ENCODE results near the gene DAB2IP. TPM values are rescaled to one million over a fixed set of nuclear protein-coding genes. Genes with fewer than 3 reads are reported as not detected.

DAB2IP gene
- total RNA-seq, 1 experiment from 2014 or later, result 31.0 TPM

GRCh38 chr9:121660367-121660766 lies 8.9 kb downstream of the DAB2IP start:
- intact Hi-C loops (cut with micrococcal nuclease), result no loop called here
- H3K9me3 ChIP-seq (ENCODE audit: control insufficient read depth in 1 of 2, insufficient read depth in 1 of 2, low read depth in 1 of 2, low read length in 2 of 2), result no peaks in the 10 kb centered on the region
- H3K9me2 ChIP-seq (ENCODE audit: insufficient read depth), result no peaks in the 10 kb centered on the region
- no peak overlapping the region for H2AFZ ChIP-seq (ENCODE audit: low read depth, low read length, poor library complexity, severe bottlenecking)
- TF ChIP-seq ELF1 (IDR thresholded peaks at IDR 0.05; ENCODE audit: borderline replicate concordance, low read depth) (no peak), POLR2A (IDR thresholded peaks at IDR 0.05; ENCODE audit: borderline replicate concordance, extremely low read depth, insufficient read depth, insufficient read length) (no peak), REST (IDR thresholded peaks at IDR 0.05; ENCODE audit: low read depth) (no peak), FOSL1 (IDR thresholded peaks at IDR 0.05; ENCODE audit: low read depth) (no peak), CTCF (IDR thresholded peaks at IDR 0.05 in 2 of 3, conservative IDR thresholded peaks at IDR 0.05 in 1 of 3; ENCODE audit: borderline replicate concordance in 1 of 3, insufficient read depth in 1 of 3, low read depth in 2 of 3, low read length in 2 of 3) (no peak), CEBPB (IDR thresholded peaks at IDR 0.05; ENCODE audit: low read depth) (no peak), TCF7L2 (IDR thresholded peaks at IDR 0.05; ENCODE audit: borderline replicate concordance, extremely low read depth, insufficient read depth, insufficient read length) (no peak), EGR1 (IDR thresholded peaks at IDR 0.05; ENCODE audit: low read depth) (no peak), ZFX (IDR thresholded peaks at IDR 0.05) (no peak), ZNF274 (IDR thresholded peaks at IDR 0.05; ENCODE audit: low read depth, low read length) (no peak), CBX3 (IDR thresholded peaks at IDR 0.05; ENCODE audit: low read depth) (no peak), SP1 (IDR thresholded peaks at IDR 0.05; ENCODE audit: low read depth) (no peak), MAX (IDR thresholded peaks at IDR 0.05) (no peak), EZH2phosphoT487 (IDR thresholded peaks at IDR 0.05; ENCODE audit: borderline replicate concordance) (no peak)
- ChIA-PET POLR2A (no interaction called here), CTCF (interaction anchor here (3.3 kb wide), 1 partner anchor 24 kb away, joined by 11 read pairs; no protein-coding TSS in a partner anchor), RAD21 (ENCODE audit: low non-redundant PET in 1 of 2, low total read pairs in 2 of 2, uncharacterized antibody in 2 of 2, unreplicated experiment in 2 of 2) (no interaction called here)
- no peak for ATAC-seq
- H3K27ac ChIP-seq (ENCODE audit: low read depth, low read length), result no peak overlapping the region
- no peaks in the 10 kb centered on the region for H4K20me1 ChIP-seq (ENCODE audit: insufficient read depth)
- H3K36me3 ChIP-seq (ENCODE audit: control insufficient read depth in 1 of 2, insufficient read depth in 2 of 2, low read length in 2 of 2), result no peaks in the 10 kb centered on the region
- no peaks in the 10 kb centered on the region for H3K4me1 ChIP-seq (ENCODE audit: control insufficient read depth in 1 of 2, insufficient read depth in 2 of 2, low read length in 2 of 2)
- BruUV-seq (replicated peaks), result no TSS peak
- no peak overlapping the region for H3K4me2 ChIP-seq (ENCODE audit: low read length)
- no peak for DNase-seq (ENCODE audit: low read depth, low spot score)
- H3K27me3 ChIP-seq (ENCODE audit: insufficient read depth, low read length), result no peaks in the 10 kb centered on the region
- no peak overlapping the region for H3K9ac ChIP-seq (ENCODE audit: low read length)
- H3K4me3 ChIP-seq (replicated peaks in 1 of 2; ENCODE audit: low read depth in 1 of 2, low read length in 2 of 2), result no peak overlapping the region
- H3K79me2 ChIP-seq (ENCODE audit: insufficient read depth, low read length), result no peaks in the 10 kb centered on the region

All from HCT116 (cell line).